ENCODE results near the gene TNRC6C.

TNRC6C gene

GRCh38 chr17:78125976-78126894 is 167.7 kb downstream of the TNRC6C start:
- peak overlapping the region; percentile 97 for H3K27ac ChIP-seq
- no peak for TF ChIP-seq CTCF (conservative IDR thresholded peaks at IDR 0.05)
- TF ChIP-seq ZFX (IDR thresholded peaks at IDR 0.05): no peak

DNA sequence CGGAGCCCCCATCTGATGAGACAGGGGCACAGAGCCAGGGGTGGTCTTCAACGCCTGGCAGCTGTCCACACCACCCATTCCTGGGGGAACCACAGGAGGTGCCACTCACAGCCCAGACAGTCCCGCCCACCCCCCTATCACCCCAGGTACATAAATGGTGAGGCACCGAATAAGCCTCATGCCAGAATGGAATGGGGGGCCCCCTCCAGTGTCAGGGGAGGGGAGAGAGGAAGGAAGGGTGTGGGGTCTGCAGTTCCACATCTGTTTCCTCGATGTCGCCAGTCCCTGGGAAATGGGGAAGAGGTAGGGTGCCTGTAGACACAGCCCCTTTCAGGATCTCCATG is 168.4 kb downstream of the TNRC6C start:
- peak overlapping the region; percentile 97 for H3K27ac ChIP-seq
- TF ChIP-seq CTCF (conservative IDR thresholded peaks at IDR 0.05) (no peak), ZFX (IDR thresholded peaks at IDR 0.05) (no peak)

DNA sequence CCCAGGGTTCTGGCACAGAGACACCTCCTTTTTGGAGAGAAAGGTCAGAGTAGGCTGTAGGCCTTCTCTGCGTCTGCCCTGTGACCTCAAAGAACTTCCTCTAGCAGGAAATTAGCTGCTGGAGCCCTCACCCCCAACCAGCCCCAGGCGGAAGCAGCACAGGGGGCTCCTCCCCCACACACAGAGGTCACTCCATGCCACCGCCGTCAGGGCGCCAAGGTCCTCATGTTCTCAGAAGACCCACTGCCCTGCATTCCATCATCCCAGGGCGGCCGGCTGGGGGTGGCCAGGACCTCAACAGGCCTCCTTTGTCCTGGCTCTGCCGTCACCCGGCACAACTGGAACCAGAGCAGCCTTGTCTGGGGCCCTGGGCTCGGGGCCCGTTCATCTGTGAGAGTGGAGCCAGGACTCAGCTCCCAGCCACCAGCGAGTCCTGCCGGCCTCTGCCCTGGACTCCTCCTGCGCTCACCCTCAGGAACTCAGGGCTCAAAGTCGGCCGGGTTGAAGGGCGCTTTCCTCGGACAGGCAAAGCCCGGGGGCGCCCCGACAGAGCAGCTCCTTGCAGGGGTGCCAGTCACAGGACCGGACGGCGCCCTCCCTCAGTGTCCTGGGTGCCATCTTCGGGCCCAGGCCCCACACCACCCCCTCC is 168.9 kb downstream of the TNRC6C start:
- peak overlapping the region; percentile 97 for H3K27ac ChIP-seq
- TF ChIP-seq ZFX (IDR thresholded peaks at IDR 0.05): peak; percentile 66; the same call in 1 of the 2 replicates
- TF ChIP-seq CTCF (conservative IDR thresholded peaks at IDR 0.05): no peak

DNA sequence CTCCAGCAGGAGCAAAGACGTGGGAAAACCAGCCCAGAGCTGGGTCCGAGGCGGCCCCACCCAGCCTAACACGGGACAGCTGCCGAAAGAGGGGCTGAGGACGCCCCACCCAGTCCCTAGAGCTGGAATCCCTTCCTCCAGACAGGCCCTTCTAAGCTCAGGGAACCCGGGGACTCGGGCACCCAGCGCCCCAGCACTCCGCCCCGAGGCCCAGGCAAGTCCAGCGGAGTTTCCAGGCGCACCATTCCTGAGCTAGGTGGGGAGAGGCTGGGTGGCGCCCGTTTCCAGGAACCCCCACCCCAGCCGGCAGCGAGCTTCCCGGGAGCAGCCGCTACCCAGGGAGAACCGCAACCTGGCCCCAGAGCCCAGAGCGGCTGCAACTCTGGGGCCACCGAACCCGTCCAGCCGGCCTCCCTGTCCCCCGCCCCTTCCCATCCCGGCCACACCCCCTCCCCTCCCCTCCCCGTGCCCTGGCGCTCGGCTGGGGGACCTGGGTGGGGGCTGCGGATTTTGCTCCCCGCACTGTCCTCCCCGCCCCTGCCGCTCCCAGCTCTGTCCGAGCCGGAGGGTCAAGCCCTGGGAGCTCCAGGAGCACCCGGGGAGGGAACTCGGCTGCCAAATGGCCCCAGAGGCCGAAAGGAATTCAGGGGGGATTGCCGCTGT is 169.5 kb downstream of the TNRC6C start:
- TF ChIP-seq ZFX (IDR thresholded peaks at IDR 0.05): peak; percentile 55; the same call in 1 of the 2 replicates
- no peak for TF ChIP-seq CTCF (conservative IDR thresholded peaks at IDR 0.05)
- H3K27ac ChIP-seq: peak overlapping the region; percentile 97

- TF ChIP-seq CTCF (conservative IDR thresholded peaks at IDR 0.05) (no peak), ZFX (IDR thresholded peaks at IDR 0.05) (no peak)
- peak within 1 kb of the TSS; percentile 97 for H3K27ac ChIP-seq
Observed at GRCh38 chr17:78128551-78129350, 170.2 kb downstream of the TNRC6C start, which contains the start of gene TMC6. TSS of gene TMC6 (minus strand) at chr17:78128755. CDS start at chr17:78126832, 1,923 bp downstream.

DNA sequence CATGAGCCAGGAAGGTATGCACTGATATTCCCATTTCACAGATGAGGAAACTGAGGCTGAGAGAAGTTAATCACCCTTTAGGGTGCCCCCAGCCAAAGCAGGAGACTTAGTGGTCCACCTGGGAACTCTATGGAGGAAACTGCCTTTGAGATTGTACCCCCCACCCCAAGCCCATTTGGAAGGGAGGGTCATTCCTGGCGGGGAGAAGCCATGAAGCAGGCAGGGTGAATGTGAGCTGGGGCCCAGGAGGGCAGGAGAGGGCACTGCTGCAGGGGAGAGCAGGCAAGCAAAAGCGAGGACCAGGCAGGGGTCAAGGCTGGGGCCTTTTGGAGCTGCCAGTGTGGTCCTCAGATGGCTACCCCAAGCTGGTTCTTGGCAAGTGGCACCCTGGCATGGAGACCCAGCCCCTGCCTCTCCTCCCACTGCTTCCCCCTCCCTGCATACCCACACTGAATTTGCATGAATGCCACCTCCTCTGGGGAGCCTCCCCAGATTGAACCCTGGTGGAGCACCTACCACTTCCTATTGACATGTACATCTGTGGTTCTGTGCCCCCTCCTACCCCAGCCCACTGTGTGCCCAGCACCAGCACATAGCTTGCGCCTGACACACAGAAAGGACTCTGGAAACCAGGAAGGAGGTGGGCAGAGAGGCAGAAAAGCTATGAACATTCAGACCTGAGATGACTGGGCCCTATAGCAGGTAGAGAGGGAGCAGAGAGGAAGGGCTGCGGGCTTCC is 171.0 kb downstream of the TNRC6C start:
- peak overlapping the region; percentile 97 for H3K27ac ChIP-seq
- no peak for TF ChIP-seq ZFX (IDR thresholded peaks at IDR 0.05)
- TF ChIP-seq CTCF (conservative IDR thresholded peaks at IDR 0.05): no peak
